PC-3 (cell line): ENCODE results near the gene CLIC4.

Source experiments
- EZH2 ChIP-seq: fragments of 300-600 bp; sonication (generic); IDR thresholded peaks from one replicate; pipeline ENCODE4 v1.6.1; 2017; ENCODE audit warnings: antibody characterized with exemption, mild to moderate bottlenecking, low read length; ENCODE audit not compliant: unreplicated experiment
- EZH2phosphoT487 ChIP-seq: fragments of 300-600 bp; sonication (generic); IDR thresholded peaks from 2 replicates; pipeline ENCODE4 v1.6.1; 2018; ENCODE audit warnings: mild to moderate bottlenecking, antibody characterized with exemption, low read length, borderline replicate concordance
- TF ChIP-seq, protein P1 (sequence below): fragments of 300-600 bp; sonication (generic); conservative IDR thresholded peaks from 2 replicates; pipeline ENCODE4 v1.5.1; 2017; ENCODE audit warnings: antibody characterized with exemption, low read depth, mild to moderate bottlenecking, low read length

- no peak for TF ChIP-seq EZH2
- TF ChIP-seq EZH2phosphoT487 = no peak
- TF ChIP-seq, protein P1, sequence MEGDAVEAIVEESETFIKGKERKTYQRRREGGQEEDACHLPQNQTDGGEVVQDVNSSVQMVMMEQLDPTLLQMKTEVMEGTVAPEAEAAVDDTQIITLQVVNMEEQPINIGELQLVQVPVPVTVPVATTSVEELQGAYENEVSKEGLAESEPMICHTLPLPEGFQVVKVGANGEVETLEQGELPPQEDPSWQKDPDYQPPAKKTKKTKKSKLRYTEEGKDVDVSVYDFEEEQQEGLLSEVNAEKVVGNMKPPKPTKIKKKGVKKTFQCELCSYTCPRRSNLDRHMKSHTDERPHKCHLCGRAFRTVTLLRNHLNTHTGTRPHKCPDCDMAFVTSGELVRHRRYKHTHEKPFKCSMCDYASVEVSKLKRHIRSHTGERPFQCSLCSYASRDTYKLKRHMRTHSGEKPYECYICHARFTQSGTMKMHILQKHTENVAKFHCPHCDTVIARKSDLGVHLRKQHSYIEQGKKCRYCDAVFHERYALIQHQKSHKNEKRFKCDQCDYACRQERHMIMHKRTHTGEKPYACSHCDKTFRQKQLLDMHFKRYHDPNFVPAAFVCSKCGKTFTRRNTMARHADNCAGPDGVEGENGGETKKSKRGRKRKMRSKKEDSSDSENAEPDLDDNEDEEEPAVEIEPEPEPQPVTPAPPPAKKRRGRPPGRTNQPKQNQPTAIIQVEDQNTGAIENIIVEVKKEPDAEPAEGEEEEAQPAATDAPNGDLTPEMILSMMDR = no peak
Observed at GRCh38 chr1:24865168-24865567, 119.9 kb downstream of the CLIC4 start.
